Keratinocyte (primary cell): ENCODE results near the gene NODAL. TPM values are rescaled to one million over a fixed set of nuclear protein-coding genes. Genes with fewer than 3 reads are reported as not detected.

Experiments
- DNase-seq: peaks from one replicate; pipeline ENCODE4 v3.0.0-alpha.2; 2011; ENCODE audit warnings: low read depth, missing footprints, low spot score
- FAIRE-seq: peaks from 2 replicates; lab custom pipeline; 2011; peaks lifted over from hg19 to GRCh38; lab: Jason Lieb, UNC
- H2AFZ ChIP-seq: 2 replicates; pipeline ENCODE4 v1.6.0; 2012; ENCODE audit warnings: low read length, control low read depth, inconsistent platforms; ENCODE audit not compliant: control insufficient read depth
- H3K27ac ChIP-seq: 2 replicates; pipeline ENCODE4 v1.5.1; 2011; ENCODE audit warnings: low read length; ENCODE audit not compliant: control insufficient read depth, insufficient read depth
- H3K27me3 ChIP-seq: 3 replicates; pipeline ENCODE4 v1.6.0; 2011; ENCODE audit warnings: low read length; ENCODE audit not compliant: control insufficient read depth, insufficient read depth; ENCODE audit errors: extremely low read depth
- H3K36me3 ChIP-seq, 2 experiments: 2 replicates in 1 of 2; 3 replicates in 1 of 2; pipeline ENCODE4 v1.5.1; 2011; ENCODE audit warnings: low read length in 2 of 2, mild to moderate bottlenecking in 1 of 2; ENCODE audit not compliant: control insufficient read depth in 2 of 2, insufficient read depth in 2 of 2; ENCODE audit errors: extremely low read depth in 1 of 2
- H3K4me1 ChIP-seq: 3 replicates; pipeline ENCODE4 v1.5.1; 2011; ENCODE audit warnings: low read length; ENCODE audit not compliant: control insufficient read depth, insufficient read depth; ENCODE audit errors: extremely low read depth
- H3K4me2 ChIP-seq: 3 replicates; pipeline ENCODE4 v1.6.0; 2011; ENCODE audit warnings: low read depth, low read length; ENCODE audit not compliant: control insufficient read depth, insufficient read depth; ENCODE audit errors: extremely low read depth
- H3K4me3 ChIP-seq, 3 experiments: fragments of 200-600 bp in 1 of 3; sonication (generic) in 1 of 3; 2 replicates in 2 of 3; 3 replicates in 1 of 3; pipeline ENCODE4 v1.5.1; 2011 to 2016; ENCODE audit warnings: low read length in 3 of 3, mild to moderate bottlenecking in 3 of 3, control low read depth in 2 of 3, inconsistent platforms in 1 of 3, low read depth in 1 of 3, mixed read lengths in 1 of 3, mixed run types in 1 of 3, moderate library complexity in 1 of 3; ENCODE audit not compliant: control insufficient read depth in 2 of 3, insufficient read depth in 2 of 3; ENCODE audit errors: extremely low read depth in 1 of 3
- H3K79me2 ChIP-seq: 2 replicates; pipeline ENCODE4 v1.6.0; 2012; ENCODE audit warnings: low read length; ENCODE audit not compliant: control insufficient read depth, insufficient read depth
- H3K9ac ChIP-seq: 3 replicates; pipeline ENCODE4 v1.6.0; 2011; ENCODE audit warnings: low read length; ENCODE audit not compliant: control insufficient read depth, insufficient read depth; ENCODE audit errors: extremely low read depth
- H3K9me1 ChIP-seq: 3 replicates; pipeline ENCODE4 v1.6.0; 2011; ENCODE audit warnings: low read length; ENCODE audit not compliant: control insufficient read depth, insufficient read depth; ENCODE audit errors: extremely low read depth
- H3K9me3 ChIP-seq: 2 replicates; pipeline ENCODE4 v1.5.1; 2012; ENCODE audit warnings: low read depth, low read length; ENCODE audit not compliant: control insufficient read depth
- H4K20me1 ChIP-seq: 3 replicates; pipeline ENCODE4 v1.6.0; 2011; ENCODE audit warnings: low read length; ENCODE audit not compliant: control insufficient read depth, insufficient read depth; ENCODE audit errors: extremely low read depth
- CTCF ChIP-seq, 3 experiments: IDR thresholded peaks in 1 of 3; conservative IDR thresholded peaks in 1 of 3; optimal IDR thresholded peaks in 1 of 3; 2 replicates in 2 of 3; 3 replicates in 1 of 3; pipeline versions ENCODE3 to v1.5.1; 2011; ENCODE audit warnings: low read length in 3 of 3, mild to moderate bottlenecking in 3 of 3, moderate library complexity in 2 of 3, control low read depth in 1 of 3, inconsistent platforms in 1 of 3; ENCODE audit not compliant: insufficient read depth in 2 of 3; ENCODE audit errors: extremely low read depth in 1 of 3
- EZH2 ChIP-seq: IDR thresholded peaks from one replicate; pipeline ENCODE4 v1.6.1; 2012; ENCODE audit warnings: inconsistent platforms, mild to moderate bottlenecking, low read length, moderate library complexity
- dilution Hi-C: fragments of 300-500 bp; cut with MboI; formaldehyde crosslinking; loops from one replicate; pipeline ENCODE4 v1.7.0; 2020; ENCODE audit warnings: low sequenced_read_pairs; ENCODE audit not compliant: extremely low pct_ligation_motif_present
- polyA plus RNA-seq, 5 experiments: library from polyadenylated mRNA; depleted of rRNA in 3 of 5; stranded (reverse) in 3 of 5; stranded (forward) in 1 of 5; unstranded in 1 of 5; fragments of >200 nt; gene quantifications; 1 replicate in 1 of 5; 2 replicates in 3 of 5; 3 replicates in 1 of 5; pipeline versions ENCODE4 v1.2.1 to v1.2.3, GENCODE V29; 2011 to 2012; ENCODE audit warnings: missing spikeins in 2 of 5, low read depth in 1 of 5, low replicate concordance in 1 of 5

The NODAL gene
- polyA plus RNA-seq, 1 donor (not counting 4 experiments of a cell fraction or from before 2014, with no cell fraction given), result 0.46 TPM

DNA sequence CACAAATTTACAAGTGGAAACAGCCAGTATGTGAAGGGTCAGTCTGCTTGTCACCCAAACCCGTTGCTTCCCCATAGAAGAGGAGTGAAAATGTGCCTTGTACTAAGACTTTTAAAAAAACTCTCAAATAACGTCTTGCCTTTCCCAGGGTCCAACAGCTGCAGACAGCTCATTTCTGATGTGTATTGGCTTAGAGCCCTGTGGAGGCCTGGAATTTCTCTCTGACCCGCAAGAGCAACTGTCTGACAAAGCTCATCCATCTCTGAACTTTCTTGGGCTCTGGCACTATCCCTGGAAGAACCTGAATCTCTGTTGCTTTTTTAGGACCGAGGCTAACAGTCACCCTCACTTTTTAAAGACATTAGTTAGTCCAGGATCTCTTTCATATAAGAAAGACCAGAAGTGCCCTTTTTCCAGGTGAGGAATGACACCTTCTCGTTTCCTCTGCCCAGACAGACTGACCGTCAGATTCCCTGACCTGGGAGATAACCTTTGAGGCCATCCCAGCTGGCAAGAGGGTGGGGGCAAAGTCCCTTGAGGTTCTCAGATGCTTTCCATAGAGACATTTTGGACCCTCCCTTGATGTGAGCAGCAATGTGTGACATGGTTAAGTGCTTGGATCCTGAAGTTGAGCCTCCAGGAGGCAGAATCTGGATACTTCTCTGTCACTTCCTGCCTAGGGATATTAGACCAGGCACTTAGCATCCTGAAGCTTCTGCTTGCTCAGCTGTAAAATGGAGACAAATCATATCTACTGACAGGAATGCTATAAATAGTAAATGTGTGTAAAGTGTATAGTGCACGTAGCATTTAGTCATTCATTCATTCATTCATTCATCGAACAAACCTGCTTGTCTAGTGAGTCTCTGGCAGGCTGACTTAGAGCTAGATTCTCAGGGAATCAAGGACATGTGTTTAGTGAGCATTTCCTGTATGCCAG lies 4.5 kb upstream of the NODAL start:
- no peaks in the 10 kb centered on the region for H3K36me3 ChIP-seq
- no peaks in the 10 kb centered on the region for H4K20me1 ChIP-seq
- peaks cover 18% of the 10 kb centered on the region for H3K4me1 ChIP-seq
- TF ChIP-seq EZH2 (no peak), CTCF (optimal IDR thresholded peaks at IDR 0.05 in 1 of 3, IDR thresholded peaks at IDR 0.05 in 1 of 3, conservative IDR thresholded peaks at IDR 0.05 in 1 of 3; ENCODE audit: extremely low read depth in 1 of 3, insufficient read depth in 2 of 3, low read length in 3 of 3) (no peak)
- H3K79me2 ChIP-seq, result no peaks in the 10 kb centered on the region
- H3K27me3 ChIP-seq, result peaks cover 14% of the 10 kb centered on the region
- no peak overlapping the region for H3K27ac ChIP-seq
- H3K4me2 ChIP-seq, result no peak overlapping the region
- DNase-seq (no peak), FAIRE-seq (no peak)
- H3K9ac ChIP-seq, result no peak overlapping the region
- dilution Hi-C loops, result no loop called here
- no peaks in the 10 kb centered on the region for H3K9me1 ChIP-seq
- no peaks in the 10 kb centered on the region for H3K9me3 ChIP-seq
- no peak overlapping the region for H3K4me3 ChIP-seq
- no peak overlapping the region for H2AFZ ChIP-seq

DNA sequence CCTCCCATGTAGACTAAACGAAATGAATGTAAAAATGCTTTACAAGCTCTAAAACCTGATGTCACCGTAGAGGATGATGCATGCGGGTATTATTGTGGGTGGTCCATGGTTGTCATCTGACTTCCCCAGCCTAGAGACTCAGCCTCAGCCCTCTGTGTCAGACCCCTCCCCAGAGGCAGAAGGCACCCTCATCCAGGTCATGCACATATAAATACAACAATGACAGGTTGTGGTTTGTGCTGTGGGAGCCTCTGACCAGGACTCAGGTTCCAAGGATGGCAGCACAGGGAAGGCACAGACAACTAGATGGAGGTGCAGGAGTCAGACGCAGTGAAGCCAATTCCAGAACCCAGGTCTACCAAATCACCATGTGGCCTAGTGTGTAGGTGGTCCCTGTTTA lies 3.3 kb upstream of the NODAL start:
- no peaks in the 10 kb centered on the region for H4K20me1 ChIP-seq
- H3K4me1 ChIP-seq, result peaks cover 18% of the 10 kb centered on the region
- H3K36me3 ChIP-seq, result no peaks in the 10 kb centered on the region
- H3K4me3 ChIP-seq, result no peak overlapping the region
- no peak overlapping the region for H2AFZ ChIP-seq
- DNase-seq (no peak), FAIRE-seq (no peak)
- no peak overlapping the region for H3K9ac ChIP-seq
- H3K9me1 ChIP-seq, result no peaks in the 10 kb centered on the region
- H3K4me2 ChIP-seq, result no peak overlapping the region
- H3K9me3 ChIP-seq, result no peaks in the 10 kb centered on the region
- TF ChIP-seq CTCF (optimal IDR thresholded peaks at IDR 0.05 in 1 of 3, IDR thresholded peaks at IDR 0.05 in 1 of 3, conservative IDR thresholded peaks at IDR 0.05 in 1 of 3; ENCODE audit: extremely low read depth in 1 of 3, insufficient read depth in 2 of 3, low read length in 3 of 3), result no peak
- TF ChIP-seq EZH2, result no peak
- H3K27ac ChIP-seq, result no peak overlapping the region
- no peaks in the 10 kb centered on the region for H3K79me2 ChIP-seq
- peaks cover 26% of the 10 kb centered on the region for H3K27me3 ChIP-seq
- dilution Hi-C loops, result no loop called here
